Stimulated activated CD4-positive, alpha-beta T cell treated with anti-CD3 and anti-CD28 coated beads, Interleukin-2, amount 100 ng/mL, for 24 hours (primary cell): ENCODE results near the gene MATN1.

ENCODE experiments used
- DNase-seq, 2 donors: peaks; one replicate each; pipeline ENCODE4 v3.0.0-alpha.2; 2020

The MATN1 gene

DNA sequence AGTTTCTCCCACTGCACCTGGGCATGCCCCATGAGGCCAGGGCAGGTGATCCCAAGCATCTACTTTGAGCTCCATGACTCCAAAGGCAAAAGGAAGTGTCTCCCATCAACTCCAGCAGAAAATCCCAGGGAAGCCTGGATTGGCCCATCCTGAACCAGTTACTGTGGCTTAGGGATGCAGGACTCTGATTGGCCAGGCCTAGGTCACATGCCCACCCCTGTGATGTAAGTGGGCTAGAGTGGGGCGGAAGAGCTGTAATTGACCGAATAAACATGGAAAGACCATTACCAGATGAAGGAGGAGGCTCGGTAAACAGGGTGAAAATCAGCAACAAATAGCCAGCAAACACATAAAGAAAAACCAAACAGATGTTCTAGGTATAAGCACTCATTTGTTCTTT, 45.2 kb downstream of the MATN1 start:
- no peak for DNase-seq

DNA sequence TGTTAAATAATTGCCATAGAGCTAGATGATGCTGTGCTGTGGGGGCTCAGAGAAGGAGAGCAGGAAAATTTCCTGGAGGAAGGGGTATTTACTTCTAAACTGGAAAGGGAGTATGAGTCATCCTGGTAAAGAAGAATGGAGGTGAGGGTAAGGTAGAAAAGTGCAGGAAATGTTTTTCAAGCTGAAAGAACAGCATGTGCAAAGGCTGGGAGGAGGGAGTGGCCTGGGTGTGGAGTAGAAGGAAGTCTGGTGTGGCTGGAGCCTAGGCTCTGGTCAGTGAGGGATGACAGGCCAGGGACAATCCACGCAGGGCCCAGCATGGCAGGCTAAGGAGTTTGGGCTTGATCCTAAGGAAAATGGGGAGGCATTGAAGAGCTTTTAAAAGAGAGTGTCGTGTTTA, 45.9 kb downstream of the MATN1 start:
- no peak for DNase-seq

GRCh38 chr1:30675761-30676160, 47.6 kb downstream of the MATN1 start:
- DNase-seq, result no peak

- DNase-seq, result no peak
Observed at GRCh38 chr1:30675289-30675688, 48.1 kb downstream of the MATN1 start.

GRCh38 chr1:30673395-30673794, 50.0 kb downstream of the MATN1 start:
- DNase-seq, result no peak

DNA sequence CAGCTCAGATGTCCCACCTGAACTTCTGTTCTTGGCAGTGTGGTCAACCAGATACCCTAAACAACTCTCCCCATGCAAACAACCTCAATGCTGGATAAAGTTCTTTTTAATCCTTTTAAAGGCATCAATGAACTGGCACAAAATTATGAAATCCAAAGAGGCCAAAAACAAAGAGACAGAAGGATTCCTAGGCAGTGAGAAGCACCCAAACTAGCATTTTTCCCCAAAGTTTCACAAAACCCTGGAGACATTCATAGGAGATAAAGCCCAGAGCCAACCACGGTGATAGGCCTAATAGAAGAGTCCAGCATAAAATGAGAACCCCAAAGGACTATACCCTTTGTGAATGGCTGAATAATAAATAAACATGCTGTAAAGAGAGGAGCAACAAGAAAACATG, 50.7 kb downstream of the MATN1 start:
- no peak for DNase-seq

DNA sequence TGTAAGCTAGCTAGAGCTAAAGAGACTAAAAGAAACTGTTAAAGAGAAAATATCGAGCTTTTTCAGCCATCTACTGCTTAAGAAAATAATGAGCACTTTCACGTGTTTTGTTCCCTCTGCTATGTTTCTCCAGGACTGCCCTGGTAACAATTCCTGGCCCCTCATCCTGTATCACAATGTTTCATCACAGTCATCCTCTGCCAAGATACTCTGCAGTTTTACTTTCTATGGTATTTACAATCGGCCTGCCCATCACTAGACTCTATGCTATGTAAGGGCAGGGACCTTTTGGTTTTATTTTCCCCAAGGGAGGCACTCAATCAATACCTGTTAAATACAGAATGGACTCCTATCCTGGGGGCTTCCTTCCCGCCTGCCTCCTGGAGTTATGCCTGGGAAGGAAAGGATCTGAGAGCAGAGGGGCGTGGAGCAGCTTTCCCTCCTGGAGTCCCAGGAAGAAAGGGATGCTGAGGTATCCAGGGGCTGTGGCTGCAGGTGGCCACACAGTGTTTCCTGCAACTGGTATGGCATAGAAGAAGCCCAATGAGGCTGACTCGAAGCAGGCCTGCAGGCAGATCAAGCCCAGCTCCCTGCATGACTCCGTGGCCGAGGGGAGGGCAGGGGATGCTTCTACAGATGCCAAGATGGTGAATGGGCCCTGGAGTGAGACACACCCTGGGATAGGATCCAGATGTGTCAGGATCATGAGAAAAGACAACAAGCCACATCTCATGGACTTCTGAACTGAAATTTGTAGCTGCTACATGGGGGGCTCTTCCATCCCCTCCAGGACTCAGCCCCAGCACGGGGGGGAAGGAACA, 52.9 kb downstream of the MATN1 start:
- DNase-seq, result no peak

- DNase-seq, result no peak
Observed at GRCh38 chr1:30668546-30669327, 54.6 kb downstream of the MATN1 start.

DNA sequence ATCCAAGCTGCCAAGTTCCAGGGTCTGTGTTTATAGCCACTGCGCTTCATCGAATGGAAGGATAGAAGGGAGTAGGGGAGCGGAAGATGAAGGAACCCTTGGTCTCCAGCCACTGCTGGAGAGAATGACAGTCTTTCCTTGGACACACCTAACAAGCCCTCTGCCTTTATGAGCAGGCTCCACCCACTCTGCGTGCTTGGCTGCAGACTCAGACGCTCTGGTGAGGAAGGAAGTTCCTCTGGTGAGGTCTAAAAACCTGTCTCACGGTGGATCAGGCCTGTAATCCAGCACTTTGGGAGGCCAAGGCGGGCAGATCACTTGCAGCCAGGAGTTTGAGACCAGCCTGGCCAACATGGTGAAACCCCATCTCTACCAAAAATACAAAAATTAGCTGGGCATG, 55.4 kb downstream of the MATN1 start:
- DNase-seq, result no peak

- no peak for DNase-seq
Observed at GRCh38 chr1:30666756-30667273, 56.6 kb downstream of the MATN1 start.

DNA sequence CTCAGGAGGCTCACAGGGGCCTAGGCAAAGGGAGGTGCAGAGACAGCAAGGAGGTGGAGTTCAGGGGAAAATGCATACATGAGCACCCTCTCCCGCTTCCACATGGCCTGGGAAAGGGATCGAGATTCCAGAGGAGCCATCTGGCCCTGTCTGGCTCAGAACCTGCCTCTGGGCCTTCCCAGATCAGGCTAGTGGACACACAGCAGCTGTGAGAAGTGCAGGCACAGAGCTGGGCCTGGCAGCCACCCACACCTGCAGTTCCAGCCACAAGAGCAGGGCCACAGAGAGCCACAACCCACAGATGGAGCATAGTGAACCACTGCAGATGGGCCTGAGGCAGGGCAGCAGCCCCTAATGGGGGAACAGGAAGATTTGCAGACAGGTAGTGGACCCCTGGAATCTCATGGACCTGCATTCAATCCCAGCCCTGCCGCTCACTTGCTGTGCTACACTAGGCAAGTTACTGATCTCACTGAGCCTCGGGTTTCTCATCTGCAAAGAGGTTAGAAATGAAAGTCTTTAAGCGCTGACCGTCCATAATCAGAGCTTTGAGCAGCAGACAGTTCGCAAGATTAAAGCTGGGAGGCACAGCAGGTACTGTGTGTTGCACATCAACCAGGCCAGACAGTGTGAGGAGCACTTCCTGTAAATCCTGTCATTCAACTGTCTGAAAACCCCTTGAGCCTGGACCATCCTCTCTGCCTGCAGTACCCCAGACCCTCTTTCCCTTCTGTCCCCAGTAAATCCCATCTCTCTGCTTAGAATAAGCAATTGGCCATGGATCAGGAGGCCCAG, 58.0 kb downstream of the MATN1 start:
- no peak for DNase-seq

DNA sequence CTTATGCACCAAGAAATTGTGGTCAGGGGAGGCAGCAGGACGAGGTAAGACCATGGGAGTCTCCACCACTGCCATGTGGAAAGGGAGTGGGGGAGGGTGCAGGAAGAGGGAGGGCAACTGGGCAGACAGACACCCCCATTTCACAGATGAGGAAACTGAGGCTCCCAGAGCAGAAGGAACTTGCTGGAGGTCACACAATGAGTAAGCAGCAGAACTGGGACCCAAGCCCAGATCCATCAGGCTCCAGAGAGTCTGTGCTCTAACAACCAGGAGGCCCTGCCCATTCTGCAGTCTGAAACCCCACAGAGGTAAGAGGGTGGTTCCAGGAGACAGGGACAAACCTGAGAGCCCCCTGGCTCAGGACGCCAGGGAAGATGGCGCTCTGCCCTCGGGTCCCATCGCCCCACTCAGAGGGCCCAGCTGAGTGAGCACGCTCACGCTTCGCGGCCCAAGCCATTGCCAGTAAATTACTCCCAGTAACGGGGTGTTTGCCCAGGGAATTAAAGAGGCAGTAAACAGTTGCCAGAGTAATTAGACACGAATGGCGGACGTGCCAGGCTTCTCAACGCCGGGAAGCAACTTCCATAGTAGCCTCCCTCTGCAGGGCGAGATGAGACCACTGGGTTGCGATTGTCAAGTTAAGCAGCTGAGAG, 59.2 kb downstream of the MATN1 start:
- no peak for DNase-seq

DNA sequence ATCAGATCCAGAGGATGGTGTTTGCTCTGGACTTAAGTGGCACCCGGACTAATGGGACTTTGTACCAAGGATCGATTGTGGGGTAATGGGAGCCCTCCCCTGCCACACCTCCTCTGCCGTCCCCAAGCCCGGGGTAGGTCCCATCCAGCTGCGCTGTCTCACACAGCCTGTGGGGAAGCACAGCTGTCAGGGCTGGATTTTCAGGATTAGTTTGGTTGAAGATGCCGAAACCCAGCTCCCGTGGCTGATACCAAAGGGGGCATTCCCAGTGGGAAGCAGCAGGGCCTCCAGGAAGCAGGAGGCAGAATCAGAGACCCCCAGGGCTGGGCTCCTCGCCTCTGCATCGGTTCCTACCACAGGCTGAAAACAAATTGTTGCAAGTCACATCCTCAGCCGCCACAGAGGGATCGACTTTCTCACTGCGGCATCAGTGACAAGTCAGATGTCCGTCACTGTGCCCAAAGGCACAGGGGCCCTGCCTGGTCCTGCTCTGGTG, 59.7 kb downstream of the MATN1 start:
- no peak for DNase-seq

DNA sequence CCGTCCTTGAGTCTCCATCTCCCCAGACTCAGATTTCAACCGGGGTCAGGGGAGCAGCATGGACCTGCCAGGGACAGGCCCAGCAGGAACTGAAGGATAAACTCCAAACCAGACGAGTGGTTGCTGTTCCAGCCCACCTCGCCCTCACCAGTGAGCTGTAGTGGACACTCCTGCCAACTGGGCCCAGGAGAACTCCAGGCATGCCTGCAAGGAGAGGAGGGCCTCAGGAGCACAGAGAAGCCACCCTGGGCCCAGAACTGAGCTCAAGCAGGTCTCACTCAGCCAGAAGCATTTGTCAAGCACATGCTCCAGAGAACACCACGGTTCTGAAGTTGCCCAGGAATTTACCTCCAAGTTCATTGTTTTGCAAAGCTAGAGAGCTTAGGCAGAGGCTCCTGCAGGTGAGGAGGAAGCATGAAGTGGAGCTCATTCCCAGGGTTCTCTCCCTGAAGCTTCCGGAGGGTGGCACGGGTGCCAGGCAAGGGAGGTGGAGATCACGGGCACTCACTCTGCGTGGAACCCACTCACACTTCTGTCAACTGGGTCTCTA, 61.0 kb downstream of the MATN1 start:
- no peak for DNase-seq

DNA sequence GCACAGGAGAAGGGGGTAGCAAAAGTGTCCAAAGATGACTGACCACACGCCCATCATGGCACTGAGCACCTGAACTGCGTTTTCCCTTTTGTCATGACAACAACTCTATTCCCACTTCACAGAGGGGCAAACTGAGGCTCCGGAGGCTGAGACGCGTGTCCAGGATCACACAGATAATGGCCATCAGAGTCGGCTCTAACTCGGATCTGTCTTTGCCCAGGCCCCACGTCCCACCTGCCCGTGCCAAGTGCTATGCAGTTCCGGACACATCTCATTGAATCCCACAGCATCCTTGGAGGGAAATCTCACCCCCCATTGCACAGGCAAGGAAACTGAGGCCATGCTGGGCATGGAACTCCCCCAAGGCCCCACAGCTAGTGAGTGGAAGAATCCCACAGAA, 62.1 kb downstream of the MATN1 start:
- DNase-seq, result no peak
